ENCODE measurements around the gene LRRC3C. TPM values are rescaled to one million over a fixed set of nuclear protein-coding genes. Genes with fewer than 3 reads are reported as not detected.

Gene LRRC3C
- total RNA-seq, 1 donor from 2014 or later, result not detected

GRCh38 chr17:39939588-39940419, 12.3 kb downstream of the LRRC3C start:
- H3K27ac Mint-ChIP-seq (ENCODE audit: unreplicated experiment), result peak overlapping the region; percentile 91
- H3K4me3 Mint-ChIP-seq (ENCODE audit: unreplicated experiment), result peak overlapping the region; percentile 34
- Histone ChIP-seq H3K36me3 (ENCODE audit: insufficient read depth, low read length) (no peaks in the 10 kb centered on the region), H3K9me3 (ENCODE audit: insufficient read depth, low read depth, low read length) (no peaks in the 10 kb centered on the region), H3K9ac (ENCODE audit: low read length) (peak overlapping the region; percentile 85), H3K79me2 (ENCODE audit: insufficient read depth, low read length) (no peaks in the 10 kb centered on the region), H3K4me2 (ENCODE audit: low read length) (peak overlapping the region; percentile 83), H4K20me1 (ENCODE audit: insufficient read depth, low read length) (no peaks in the 10 kb centered on the region), H2AFZ (ENCODE audit: low read depth, low read length) (peak overlapping the region; percentile 61), H3K27ac (ENCODE audit: low read depth, low read length) (peak overlapping the region; percentile 95), H3K4me1 (ENCODE audit: insufficient read depth, low read length) (peaks cover 19% of the 10 kb centered on the region), H3K4me3 (ENCODE audit: insufficient read depth, low read depth, low read length) (peak overlapping the region; percentile 40), H3K27me3 (ENCODE audit: insufficient read depth, low read length) (no peaks in the 10 kb centered on the region)
- TF ChIP-seq, protein P1, sequence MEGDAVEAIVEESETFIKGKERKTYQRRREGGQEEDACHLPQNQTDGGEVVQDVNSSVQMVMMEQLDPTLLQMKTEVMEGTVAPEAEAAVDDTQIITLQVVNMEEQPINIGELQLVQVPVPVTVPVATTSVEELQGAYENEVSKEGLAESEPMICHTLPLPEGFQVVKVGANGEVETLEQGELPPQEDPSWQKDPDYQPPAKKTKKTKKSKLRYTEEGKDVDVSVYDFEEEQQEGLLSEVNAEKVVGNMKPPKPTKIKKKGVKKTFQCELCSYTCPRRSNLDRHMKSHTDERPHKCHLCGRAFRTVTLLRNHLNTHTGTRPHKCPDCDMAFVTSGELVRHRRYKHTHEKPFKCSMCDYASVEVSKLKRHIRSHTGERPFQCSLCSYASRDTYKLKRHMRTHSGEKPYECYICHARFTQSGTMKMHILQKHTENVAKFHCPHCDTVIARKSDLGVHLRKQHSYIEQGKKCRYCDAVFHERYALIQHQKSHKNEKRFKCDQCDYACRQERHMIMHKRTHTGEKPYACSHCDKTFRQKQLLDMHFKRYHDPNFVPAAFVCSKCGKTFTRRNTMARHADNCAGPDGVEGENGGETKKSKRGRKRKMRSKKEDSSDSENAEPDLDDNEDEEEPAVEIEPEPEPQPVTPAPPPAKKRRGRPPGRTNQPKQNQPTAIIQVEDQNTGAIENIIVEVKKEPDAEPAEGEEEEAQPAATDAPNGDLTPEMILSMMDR (IDR thresholded peaks at IDR 0.05; ENCODE audit: insufficient read depth, low read depth, low read length), result peak; percentile 68
- TF ChIP-seq EZH2 (IDR thresholded peaks at IDR 0.05; ENCODE audit: insufficient read depth, low read length), result no peak
- H3K27me3 Mint-ChIP-seq (ENCODE audit: low read depth, unreplicated experiment), result peaks cover 17% of the 10 kb centered on the region
- peaks cover 1% of the 10 kb centered on the region for H3K36me3 Mint-ChIP-seq (ENCODE audit: low read depth, unreplicated experiment)
- no peaks in the 10 kb centered on the region for H3K9me3 Mint-ChIP-seq (ENCODE audit: unreplicated experiment)
- H3K4me1 Mint-ChIP-seq (ENCODE audit: low read depth, unreplicated experiment), result peaks cover 15% of the 10 kb centered on the region
- peak; percentile 94 for DNase-seq (ENCODE audit: low read depth)
- peak; percentile 97 for FAIRE-seq

- peaks cover 12% of the 10 kb centered on the region for H3K4me1 ChIP-seq (ENCODE audit: insufficient read depth, low read length)
- FAIRE-seq (no peak), DNase-seq (ENCODE audit: low read depth) (no peak)
- peaks cover 11% of the 10 kb centered on the region for H3K4me1 Mint-ChIP-seq (ENCODE audit: low read depth, unreplicated experiment)
- no peak overlapping the region for H2AFZ ChIP-seq (ENCODE audit: low read depth, low read length)
- H3K27me3 ChIP-seq (ENCODE audit: insufficient read depth, low read length), result no peaks in the 10 kb centered on the region
- TF ChIP-seq EZH2 (IDR thresholded peaks at IDR 0.05; ENCODE audit: insufficient read depth, low read length), result no peak
- TF ChIP-seq, protein P1 (IDR thresholded peaks at IDR 0.05; ENCODE audit: insufficient read depth, low read depth, low read length), result no peak
- no peaks in the 10 kb centered on the region for H3K36me3 ChIP-seq (ENCODE audit: insufficient read depth, low read length)
- H3K27ac ChIP-seq (ENCODE audit: low read depth, low read length), result no peak overlapping the region
- no peak overlapping the region for H3K4me3 ChIP-seq (ENCODE audit: insufficient read depth, low read depth, low read length)
- no peaks in the 10 kb centered on the region for H3K9me3 ChIP-seq (ENCODE audit: insufficient read depth, low read depth, low read length)
- no peaks in the 10 kb centered on the region for H3K9me3 Mint-ChIP-seq (ENCODE audit: unreplicated experiment)
- H3K27ac Mint-ChIP-seq (ENCODE audit: unreplicated experiment), result no peak overlapping the region
- no peak overlapping the region for H3K4me3 Mint-ChIP-seq (ENCODE audit: unreplicated experiment)
- H3K27me3 Mint-ChIP-seq (ENCODE audit: low read depth, unreplicated experiment), result peaks cover 15% of the 10 kb centered on the region
- H3K4me2 ChIP-seq (ENCODE audit: low read length), result no peak overlapping the region
- H3K36me3 Mint-ChIP-seq (ENCODE audit: low read depth, unreplicated experiment), result no peaks in the 10 kb centered on the region
- H3K79me2 ChIP-seq (ENCODE audit: insufficient read depth, low read length), result no peaks in the 10 kb centered on the region
- H3K9ac ChIP-seq (ENCODE audit: low read length), result no peak overlapping the region
- no peaks in the 10 kb centered on the region for H4K20me1 ChIP-seq (ENCODE audit: insufficient read depth, low read length)
Observed at GRCh38 chr17:39943702-39944392, 16.3 kb downstream of the LRRC3C start.
